SH-SY5Y (cell line): ENCODE measurements around the gene ACAT1.

Experiments used
- GATA2 ChIP-seq: IDR thresholded peaks from 2 replicates; pipeline ENCODE4 v1.6.1; 2011; ENCODE audit warnings: mild to moderate bottlenecking, low read depth, low read length
- GATA3 ChIP-seq: IDR thresholded peaks from 2 replicates; pipeline ENCODE4 v1.6.1; 2011; ENCODE audit warnings: low read depth, mild to moderate bottlenecking, low read length, moderate library complexity

GRCh38 chr11:108137212-108137611 lies 15.8 kb downstream of the ACAT1 start:
- TF ChIP-seq GATA3: no peak
- TF ChIP-seq GATA2: no peak
